HG02759 (cell line): Measurements from ENCODE around the gene NEU1.
"Not testable (repeated sequence)": the region's sequence is repeated elsewhere in the genome, so short reads cannot be mapped to it uniquely, and the experiment has no call there.

Experiments
- ATAC-seq: cut with Tn5 transposase; IDR thresholded peaks from one replicate; pipeline ENCODE4 v1.9.1; 2021; ENCODE audit warnings: mild to moderate bottlenecking, moderate library complexity; ENCODE audit not compliant: unreplicated experiment

NEU1 gene

GRCh38 chr6:31822036-31822821 is 40.4 kb downstream of the NEU1 start:
- ATAC-seq = peak; percentile 55

- ATAC-seq = peak; percentile 59
These were observed 41.2 kb downstream of the NEU1 start for GRCh38 chr6:31821301-31822035.

- not testable (repeated sequence) for ATAC-seq
These were observed 42.2 kb downstream of the NEU1 start for GRCh38 chr6:31820399-31820798.

GRCh38 chr6:31819871-31820299 is 42.7 kb downstream of the NEU1 start:
- no peak for ATAC-seq

GRCh38 chr6:31817929-31818511 is 44.6 kb downstream of the NEU1 start:
- not testable (repeated sequence) for ATAC-seq

GRCh38 chr6:31817133-31817928 is 45.3 kb downstream of the NEU1 start:
- not testable (repeated sequence) for ATAC-seq

GRCh38 chr6:31815025-31815838 is 47.4 kb downstream of the NEU1 start, which contains the start of the genes HSPA1A and HSPA1L:
Gene HSPA1A (plus strand): TSS chr6:31815543. CDS start chr6:31815757, 214 bp downstream.
Gene HSPA1L (minus strand): TSS chr6:31815283. CDS start chr6:31811972, 3,311 bp downstream.
- peak; percentile 41 for ATAC-seq

GRCh38 chr6:31814677-31815024 is 48.0 kb downstream of the NEU1 start:
- ATAC-seq = peak; percentile 42

GRCh38 chr6:31813465-31813849 is 49.2 kb downstream of the NEU1 start:
- no peak for ATAC-seq

- no peak for ATAC-seq
These were observed 51.0 kb downstream of the NEU1 start for GRCh38 chr6:31811645-31812044.

GRCh38 chr6:31808599-31808998 is 54.0 kb downstream of the NEU1 start:
- ATAC-seq = not testable (repeated sequence)
